GM21515 (cell line): ENCODE data around the gene BRI3.

Source experiments
- ATAC-seq: cut with Tn5 transposase; IDR thresholded peaks from one replicate; pipeline ENCODE4 v1.9.1; 2021; ENCODE audit not compliant: unreplicated experiment

The BRI3 gene, protein sequence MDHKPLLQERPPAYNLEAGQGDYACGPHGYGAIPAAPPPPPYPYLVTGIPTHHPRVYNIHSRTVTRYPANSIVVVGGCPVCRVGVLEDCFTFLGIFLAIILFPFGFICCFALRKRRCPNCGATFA

GRCh38 chr7:98280791-98281756, at the start of gene BRI3:
Gene BRI3, plus strand, starts transcription at chr7:98281686. Its CDS starts 110 bp downstream, at chr7:98281796.
- peak; percentile 76 for ATAC-seq

DNA sequence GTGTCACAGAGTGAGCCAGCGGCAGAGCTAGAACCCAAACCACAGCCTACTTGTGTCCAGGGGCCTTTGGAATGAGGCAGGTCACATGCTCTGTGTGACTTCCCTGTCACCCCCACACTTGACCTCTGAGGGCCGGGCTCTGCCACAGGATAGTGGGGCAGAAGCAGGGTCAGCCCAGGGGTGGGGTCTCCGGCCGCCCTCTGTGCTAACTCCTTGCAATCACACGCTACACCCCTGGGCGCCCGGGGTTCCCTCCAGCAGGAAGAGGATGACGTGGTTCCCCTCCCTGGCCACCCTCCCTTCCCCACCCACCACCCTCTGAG, 49.3 kb upstream of the BRI3 start:
- ATAC-seq, result no peak

DNA sequence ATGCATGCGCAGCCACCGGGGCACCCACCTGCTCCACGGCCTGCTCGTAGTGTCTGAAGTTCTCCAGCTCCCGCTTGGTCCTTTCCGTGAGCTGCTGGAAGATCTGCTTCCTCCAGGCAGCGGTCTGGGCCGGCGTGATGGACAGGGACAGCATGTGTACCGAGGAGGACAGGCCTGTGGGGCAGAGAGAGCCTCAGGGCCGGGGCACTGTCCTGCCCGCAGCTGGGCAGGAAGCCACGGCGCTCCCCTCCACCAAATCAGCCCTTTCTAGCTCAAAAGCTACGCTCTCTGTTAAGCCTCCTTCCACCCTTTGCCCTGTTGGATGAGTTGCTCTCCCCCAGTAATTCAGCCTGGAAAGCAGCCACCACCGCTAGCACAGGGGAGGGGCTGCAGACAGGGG, 48.7 kb upstream of the BRI3 start:
- ATAC-seq, result no peak

DNA sequence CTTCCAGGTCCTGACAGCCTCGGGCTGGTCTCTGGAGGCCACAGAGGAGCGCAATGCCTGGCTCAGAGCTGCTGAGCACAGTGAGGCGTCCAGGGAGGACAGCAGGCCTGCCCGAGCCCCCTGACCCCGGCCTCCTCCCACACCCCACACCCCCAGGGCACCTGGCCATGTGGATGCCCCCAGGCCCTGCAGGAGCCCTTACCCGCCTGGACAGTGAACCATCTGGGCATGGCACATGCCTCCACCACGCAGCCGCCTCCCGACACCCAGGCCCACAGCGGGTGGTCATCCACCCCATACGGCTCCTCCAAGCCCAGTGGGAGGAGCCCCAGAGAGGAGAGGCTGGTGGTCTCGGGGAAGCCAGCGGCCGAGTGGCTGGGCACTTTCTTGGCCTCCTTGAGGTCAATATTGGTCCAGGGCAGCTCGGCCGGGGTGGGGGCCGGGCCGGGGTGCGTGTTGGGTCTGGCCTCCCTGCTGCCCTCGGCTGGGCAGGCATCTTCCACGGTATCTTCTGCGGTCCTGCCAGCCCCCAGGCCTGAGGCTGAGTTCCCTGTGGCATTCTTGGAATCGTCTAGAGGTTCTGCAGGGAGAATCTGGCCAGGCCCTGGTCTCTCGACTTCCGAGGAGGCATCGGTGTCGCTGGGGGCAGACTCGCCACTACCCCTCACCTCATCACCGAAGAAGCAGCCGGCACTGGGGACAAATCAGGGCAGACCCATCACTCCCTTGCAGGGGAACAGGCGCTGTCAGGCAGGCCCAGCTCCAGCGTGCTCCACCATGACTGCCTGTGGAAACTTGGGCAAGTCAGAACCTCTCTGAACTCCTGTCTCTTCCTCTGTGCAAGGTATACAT, 48.0 kb upstream of the BRI3 start:
- no peak for ATAC-seq

DNA sequence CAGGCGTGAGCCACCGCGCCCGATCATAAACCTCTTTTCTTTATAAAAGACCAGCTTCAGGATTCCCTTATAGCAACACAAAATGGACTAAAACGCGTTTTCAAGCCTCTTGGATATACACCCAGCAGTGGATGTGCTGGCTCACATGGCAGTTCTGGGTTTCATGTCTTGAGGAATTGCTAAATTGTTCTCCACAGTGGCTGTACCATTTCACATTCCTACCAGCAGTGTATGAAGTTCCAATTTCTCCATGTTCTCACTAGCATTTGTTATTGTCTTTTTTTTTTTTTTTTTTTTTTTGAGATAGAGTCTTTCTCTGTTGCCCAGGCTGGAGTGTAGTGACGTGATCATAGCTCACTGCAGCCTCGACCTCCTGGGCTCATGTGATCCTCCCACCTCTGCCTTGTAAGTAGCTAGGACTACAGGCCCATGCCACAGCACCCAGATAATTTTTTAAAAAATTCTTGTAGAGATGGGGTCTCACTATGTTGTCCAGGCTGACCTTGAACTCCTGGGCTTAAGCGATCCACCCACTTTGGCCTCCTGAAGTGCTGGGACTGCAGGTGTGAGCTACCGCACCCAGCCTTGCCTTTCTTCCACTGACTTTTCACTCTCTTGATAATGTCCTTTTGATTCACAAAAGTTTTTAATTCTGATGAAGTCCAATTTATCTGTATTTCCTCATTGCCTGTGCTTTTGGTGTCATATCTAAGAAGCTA, 46.9 kb upstream of the BRI3 start:
- ATAC-seq, result no peak

DNA sequence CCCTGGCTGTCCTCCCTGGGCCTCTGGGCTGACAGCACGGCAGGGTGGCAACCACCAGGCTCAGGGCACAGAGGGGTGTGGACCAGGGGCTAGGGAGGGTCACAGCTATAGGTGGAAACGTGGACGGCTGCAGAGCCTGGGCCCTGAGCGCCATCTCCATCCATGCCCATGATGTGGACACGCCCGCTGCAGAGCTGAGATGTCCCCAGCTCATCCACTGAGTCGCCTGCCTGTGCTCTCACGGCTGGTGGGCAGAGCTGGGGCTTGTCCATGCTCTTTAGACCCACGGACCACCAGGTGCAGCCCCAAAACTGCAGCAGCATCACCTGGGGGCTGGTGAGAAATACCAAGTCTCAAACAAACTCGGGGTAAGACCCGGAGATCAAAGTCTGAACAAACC, 45.6 kb upstream of the BRI3 start:
- ATAC-seq, result no peak

DNA sequence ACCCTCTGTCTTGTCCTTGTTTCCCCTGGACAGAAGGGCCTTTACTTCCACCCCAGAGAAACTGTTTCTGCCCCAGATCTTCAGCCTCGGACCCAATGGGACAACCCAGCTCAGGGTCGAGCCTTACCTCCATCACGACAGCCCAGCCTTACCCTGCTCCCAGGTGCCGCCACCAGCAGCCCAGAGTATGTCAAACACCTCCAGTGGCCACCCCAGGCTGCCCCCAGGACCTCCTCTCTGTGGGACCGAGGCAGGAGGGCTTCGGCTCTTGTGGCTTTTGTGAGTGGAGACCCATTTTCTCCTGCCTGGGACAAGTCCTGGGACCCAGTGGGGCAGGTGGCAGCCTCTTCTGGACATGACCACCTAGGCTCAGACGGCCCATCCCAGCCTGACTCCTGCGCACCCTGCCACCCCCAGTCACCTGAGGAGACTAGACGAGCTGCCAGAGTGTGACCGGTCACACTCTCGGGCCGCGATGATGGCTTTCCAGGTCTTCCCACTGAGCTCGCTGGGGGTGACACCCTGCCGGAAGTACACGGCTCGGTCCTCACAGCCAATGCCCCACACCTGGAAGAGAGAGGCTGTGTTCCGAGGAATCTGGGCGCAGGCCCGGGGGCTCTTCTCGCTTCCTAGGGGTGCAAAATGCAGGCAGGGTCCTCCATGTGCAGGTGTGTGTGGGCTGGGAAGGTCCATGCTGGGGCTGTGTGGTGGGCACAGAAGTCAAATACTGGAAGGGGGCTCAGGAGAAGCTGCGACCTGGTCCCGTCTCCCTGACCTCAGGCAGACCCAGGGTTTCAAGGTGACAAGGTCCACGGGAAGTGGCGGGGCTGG, 44.9 kb upstream of the BRI3 start:
- no peak for ATAC-seq

DNA sequence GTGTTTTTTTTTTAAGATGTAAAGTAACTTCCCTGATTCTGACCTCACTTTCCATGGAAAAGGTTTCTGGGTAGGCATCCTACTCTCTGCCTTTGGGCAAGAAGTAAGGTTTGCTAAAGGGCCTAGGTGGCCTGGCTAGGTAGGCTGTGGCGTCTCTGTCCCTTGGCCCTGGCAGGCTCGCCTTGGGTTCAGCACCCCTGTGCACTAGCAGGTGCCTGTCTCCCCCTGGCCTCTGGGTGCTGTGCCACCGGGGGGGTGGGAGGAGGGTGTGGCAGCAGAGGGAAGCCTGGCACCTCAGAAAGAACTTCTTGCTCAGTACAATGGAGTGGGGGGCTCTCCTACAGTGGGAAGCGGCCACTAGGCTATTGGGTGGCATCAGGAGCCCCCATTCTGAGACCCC, 43.4 kb upstream of the BRI3 start:
- no peak for ATAC-seq

DNA sequence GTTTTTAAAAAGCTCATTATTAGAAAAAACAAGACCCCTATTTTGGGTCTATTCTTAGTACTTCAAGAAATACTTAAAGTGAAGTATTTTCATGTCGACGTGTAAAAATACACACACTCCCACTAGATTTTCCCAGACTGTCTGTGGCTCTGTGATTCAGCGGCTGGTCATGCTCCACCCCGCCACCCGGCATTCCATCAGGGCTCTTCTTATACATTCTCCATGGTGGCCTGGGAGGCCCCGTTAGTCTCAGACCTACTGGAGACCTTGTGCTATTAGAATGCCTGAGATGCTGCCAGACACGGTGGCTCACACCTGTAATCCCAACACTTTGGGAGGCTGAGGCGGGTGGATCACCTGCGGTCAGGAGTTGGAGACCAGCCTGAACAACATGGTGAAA, 42.5 kb upstream of the BRI3 start:
- ATAC-seq, result no peak

DNA sequence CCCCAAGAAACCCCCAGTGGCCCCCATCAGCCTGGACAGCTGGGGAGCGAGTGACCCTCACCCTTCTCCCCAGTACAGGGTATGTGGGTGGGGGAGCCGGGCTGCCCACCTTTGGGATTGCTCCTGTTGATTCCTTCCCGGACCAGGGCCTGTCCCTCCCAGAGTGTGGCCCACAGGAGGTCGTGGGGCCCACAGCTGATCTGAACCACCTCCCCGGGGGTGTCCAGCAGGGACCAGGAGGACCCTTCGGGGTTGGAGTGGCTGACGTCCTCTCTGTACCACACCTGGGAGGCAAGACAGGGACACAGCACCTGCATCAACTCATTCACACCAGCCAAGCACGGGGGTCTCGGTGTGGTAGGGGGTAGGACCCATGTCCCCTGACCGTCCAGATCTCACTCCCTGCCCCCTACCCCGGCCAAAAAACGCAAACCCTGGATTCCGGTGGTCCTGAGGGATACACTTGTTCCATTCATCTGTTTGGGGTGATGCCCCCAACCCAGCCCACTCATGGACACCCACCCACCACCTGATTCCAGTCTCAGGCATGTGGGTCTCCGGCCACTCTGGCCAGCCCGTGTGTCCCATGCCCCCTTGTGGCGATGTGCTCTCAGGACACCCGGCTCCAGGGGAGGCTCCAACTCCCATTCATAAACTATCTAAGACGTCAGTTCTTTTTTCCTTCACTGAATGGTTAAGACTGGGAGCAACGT, 40.4 kb upstream of the BRI3 start:
- peak; percentile 58 for ATAC-seq

GRCh38 chr7:98241674-98242241, 39.7 kb upstream of the BRI3 start:
- ATAC-seq, result no peak

GRCh38 chr7:98242342-98242741, 39.1 kb upstream of the BRI3 start:
- no peak for ATAC-seq

- no peak for ATAC-seq
Observed at GRCh38 chr7:98242934-98243333, 38.6 kb upstream of the BRI3 start.

- ATAC-seq, result no peak
Observed at GRCh38 chr7:98244871-98245270, 36.6 kb upstream of the BRI3 start.

DNA sequence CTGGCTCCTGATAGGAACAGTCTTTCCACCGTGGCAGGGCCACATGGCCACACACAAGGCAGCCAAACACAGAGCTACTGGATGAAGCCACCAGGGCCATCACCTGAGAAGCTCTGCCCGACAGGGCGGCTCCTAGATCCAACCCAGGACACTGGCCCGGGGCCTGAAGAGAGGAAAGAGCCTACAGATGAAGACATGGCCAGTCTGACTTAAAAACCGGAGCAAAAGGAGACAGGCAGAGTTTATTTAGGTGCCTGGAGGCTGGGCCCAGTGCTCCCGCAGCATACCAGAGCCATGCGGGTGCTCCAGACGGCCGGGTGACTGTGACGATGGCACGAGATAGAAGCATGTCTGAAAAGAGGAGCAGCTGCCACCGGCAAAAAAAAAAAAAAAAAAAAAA, 33.3 kb upstream of the BRI3 start:
- no peak for ATAC-seq

GRCh38 chr7:98249106-98249505, 32.4 kb upstream of the BRI3 start:
- no peak for ATAC-seq

- no peak for ATAC-seq
Observed at GRCh38 chr7:98250789-98251188, 30.7 kb upstream of the BRI3 start.

GRCh38 chr7:98251231-98251600, 30.3 kb upstream of the BRI3 start:
- peak; percentile 43 for ATAC-seq
